Uterus (tissue), 2 donors: ENCODE results near the gene ARHGAP42.

Experiments used
- POLR2A ChIP-seq, 2 donors: fragments of 450-650 bp; IDR thresholded peaks; one replicate each; pipeline ENCODE4 v1.6.1; 2016; ENCODE audit warnings: antibody characterized with exemption in 2 of 2, mild to moderate bottlenecking in 1 of 2, moderate library complexity in 1 of 2
- TF ChIP-seq, protein P1 (sequence below), 4 experiments: fragments of 200-600 bp in 2 of 4; fragments of 450-650 bp in 2 of 4; sonication (generic) in 2 of 4; IDR thresholded peaks; one replicate each; pipeline ENCODE4 v1.5.1; 2016 to 2019; ENCODE audit warnings: antibody characterized with exemption in 4 of 4, mild to moderate bottlenecking in 2 of 4, moderate library complexity in 1 of 4

DNA sequence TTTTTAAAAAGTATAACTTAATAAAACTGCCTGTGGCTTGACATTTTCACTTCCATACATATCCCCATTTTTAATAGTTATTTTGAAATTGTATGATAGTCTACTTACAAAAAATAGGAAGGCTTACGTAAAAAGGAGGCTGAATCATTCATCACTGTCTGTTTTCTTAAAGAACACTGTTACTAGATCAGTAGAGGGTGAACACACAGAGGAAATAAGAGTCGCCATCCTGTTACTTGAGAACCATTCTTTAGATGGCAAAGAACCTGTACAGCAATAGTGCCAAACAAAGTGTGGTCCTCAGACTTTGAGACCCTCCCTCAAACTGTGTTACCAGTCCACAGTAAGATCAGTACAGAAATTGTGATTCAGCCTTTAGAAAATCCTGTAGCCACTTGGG, 261.8 kb downstream of the ARHGAP42 start:
- TF ChIP-seq, protein P1, sequence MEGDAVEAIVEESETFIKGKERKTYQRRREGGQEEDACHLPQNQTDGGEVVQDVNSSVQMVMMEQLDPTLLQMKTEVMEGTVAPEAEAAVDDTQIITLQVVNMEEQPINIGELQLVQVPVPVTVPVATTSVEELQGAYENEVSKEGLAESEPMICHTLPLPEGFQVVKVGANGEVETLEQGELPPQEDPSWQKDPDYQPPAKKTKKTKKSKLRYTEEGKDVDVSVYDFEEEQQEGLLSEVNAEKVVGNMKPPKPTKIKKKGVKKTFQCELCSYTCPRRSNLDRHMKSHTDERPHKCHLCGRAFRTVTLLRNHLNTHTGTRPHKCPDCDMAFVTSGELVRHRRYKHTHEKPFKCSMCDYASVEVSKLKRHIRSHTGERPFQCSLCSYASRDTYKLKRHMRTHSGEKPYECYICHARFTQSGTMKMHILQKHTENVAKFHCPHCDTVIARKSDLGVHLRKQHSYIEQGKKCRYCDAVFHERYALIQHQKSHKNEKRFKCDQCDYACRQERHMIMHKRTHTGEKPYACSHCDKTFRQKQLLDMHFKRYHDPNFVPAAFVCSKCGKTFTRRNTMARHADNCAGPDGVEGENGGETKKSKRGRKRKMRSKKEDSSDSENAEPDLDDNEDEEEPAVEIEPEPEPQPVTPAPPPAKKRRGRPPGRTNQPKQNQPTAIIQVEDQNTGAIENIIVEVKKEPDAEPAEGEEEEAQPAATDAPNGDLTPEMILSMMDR (IDR thresholded peaks at IDR 0.05) = no peak
- no peak for TF ChIP-seq POLR2A (IDR thresholded peaks at IDR 0.05)
